Sigmoid colon (tissue), 4 donors: ENCODE results near the gene BRPF1.

Experiments used
- EP300 ChIP-seq, 4 donors: sonication (generic); formaldehyde crosslinking; IDR thresholded peaks; one replicate each; pipeline ENCODE4 v1.6.1; 2017; ENCODE audit warnings: antibody characterized with exemption in 4 of 4
- POLR2A ChIP-seq, 2 donors: fragments of 450-650 bp; IDR thresholded peaks; one replicate each; pipeline ENCODE4 v1.6.1; 2016; ENCODE audit warnings: antibody characterized with exemption in 2 of 2, mild to moderate bottlenecking in 2 of 2, moderate library complexity in 2 of 2
- POLR2AphosphoS5 ChIP-seq, 4 donors: sonication (generic); formaldehyde crosslinking; IDR thresholded peaks; one replicate each; pipeline ENCODE4 v1.6.1; 2017; ENCODE audit warnings: antibody characterized with exemption in 4 of 4

- TF ChIP-seq POLR2AphosphoS5 (IDR thresholded peaks at IDR 0.05) (no peak), POLR2A (IDR thresholded peaks at IDR 0.05) (no peak), EP300 (IDR thresholded peaks at IDR 0.05) (no peak)
Measured at GRCh38 chr3:9716801-9717555, 14.6 kb upstream of the BRPF1 start.
